Cerebellar cortex (tissue), 1 donor: ENCODE results near the gene TSPAN3.

Experiments used
- DNase-seq: peaks from one replicate; pipeline ENCODE4 v3.0.0-alpha.2; 2015; ENCODE audit warnings: low spot score

TSPAN3 gene

GRCh38 chr15:77023576-77024272 lies 47.2 kb downstream of the TSPAN3 start:
- DNase-seq, result no peak

GRCh38 chr15:77022646-77023575 lies 48.0 kb downstream of the TSPAN3 start:
- DNase-seq, result no peak

GRCh38 chr15:77021803-77022381 lies 49.0 kb downstream of the TSPAN3 start:
- DNase-seq, result no peak

GRCh38 chr15:77021088-77021481 lies 49.8 kb downstream of the TSPAN3 start:
- DNase-seq, result no peak

GRCh38 chr15:77020348-77021087 lies 50.4 kb downstream of the TSPAN3 start:
- DNase-seq, result no peak

DNA sequence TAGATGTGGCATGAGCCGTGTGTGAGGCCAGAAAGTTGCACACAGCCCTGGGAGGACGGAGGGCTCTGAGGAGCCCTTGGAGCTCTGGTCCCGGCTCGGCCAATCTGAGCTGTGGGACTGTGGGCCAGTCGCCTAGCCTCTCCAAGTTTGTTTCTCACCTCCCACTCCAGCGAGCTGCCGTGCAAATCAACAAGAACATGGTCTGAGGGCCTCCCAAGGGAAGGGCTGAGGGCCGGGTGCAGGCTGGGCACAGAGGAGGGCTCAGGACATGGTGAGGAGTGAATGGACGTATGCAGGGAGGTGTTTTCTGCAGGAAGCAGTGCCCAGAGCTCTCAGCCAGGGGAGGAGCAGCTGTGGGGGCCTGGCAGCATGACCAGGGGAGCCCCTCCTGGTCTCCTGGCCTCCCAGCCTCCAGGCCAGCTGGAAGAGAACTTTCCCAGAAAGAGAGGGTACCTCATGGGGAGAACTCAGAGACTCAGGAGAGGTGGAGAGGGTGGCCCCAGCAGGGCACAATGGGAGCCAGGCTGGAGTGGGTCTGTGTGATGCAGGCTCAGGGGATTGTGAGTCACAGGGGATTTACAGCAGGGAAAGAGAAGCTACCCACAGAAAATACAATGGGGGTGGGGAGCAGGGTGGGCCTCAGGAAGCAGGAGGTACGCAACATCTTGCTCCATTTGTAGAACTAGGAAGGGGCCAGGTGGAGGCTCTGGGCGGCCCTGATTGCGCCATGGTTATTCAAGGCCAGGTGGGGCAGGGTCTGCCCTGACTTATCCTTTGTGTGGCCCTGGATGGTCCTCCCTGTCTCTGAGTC lies 51.2 kb downstream of the TSPAN3 start:
- DNase-seq, result no peak

GRCh38 chr15:77018796-77019505 lies 52.0 kb downstream of the TSPAN3 start:
- no peak for DNase-seq

DNA sequence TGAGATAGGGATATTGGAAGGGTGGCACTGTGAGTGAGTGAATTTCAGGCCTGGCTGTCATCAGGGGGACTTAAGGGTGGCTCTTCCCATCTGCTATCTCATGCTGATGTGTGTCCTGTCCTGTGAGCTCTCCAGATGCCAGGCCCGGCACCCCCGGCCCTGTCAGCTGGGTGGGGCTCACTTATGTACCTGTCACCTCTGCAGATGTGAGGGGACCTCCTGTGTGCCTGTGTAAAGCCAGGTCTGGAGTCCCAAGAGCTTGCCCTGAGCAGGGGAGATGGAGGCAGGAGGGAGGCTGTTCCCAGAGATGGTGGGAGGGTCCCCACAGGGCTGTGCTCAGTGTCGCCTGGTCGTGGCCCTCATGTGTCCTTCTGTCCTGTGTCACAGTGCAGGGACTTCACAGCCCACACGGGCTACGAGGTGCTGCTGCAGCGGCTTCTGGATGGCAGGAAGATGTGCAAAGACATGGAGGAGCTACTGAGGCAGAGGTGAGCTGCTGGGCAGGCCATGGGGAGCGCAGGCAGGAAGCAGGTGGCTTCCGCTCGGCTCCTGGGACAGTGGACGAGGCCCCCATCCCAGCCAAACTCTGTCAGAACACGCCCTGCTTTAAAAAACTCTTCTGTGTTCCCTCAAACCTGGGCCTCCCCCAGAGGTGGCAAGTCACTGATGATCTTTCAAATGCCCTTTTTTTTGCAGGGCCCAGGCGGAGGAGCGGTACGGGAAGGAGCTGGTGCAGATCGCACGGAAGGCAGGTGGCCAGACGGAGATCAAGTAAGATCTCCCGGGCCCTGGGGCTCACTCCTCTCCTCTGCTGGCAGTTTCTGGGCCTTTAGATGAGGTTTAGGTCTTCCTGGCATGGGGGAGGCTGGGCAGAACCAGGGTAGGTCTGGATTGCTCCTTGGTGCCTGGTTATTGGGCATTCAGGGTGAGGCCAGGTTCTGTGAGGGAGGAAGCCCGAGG lies 52.9 kb downstream of the TSPAN3 start:
- no peak for DNase-seq

DNA sequence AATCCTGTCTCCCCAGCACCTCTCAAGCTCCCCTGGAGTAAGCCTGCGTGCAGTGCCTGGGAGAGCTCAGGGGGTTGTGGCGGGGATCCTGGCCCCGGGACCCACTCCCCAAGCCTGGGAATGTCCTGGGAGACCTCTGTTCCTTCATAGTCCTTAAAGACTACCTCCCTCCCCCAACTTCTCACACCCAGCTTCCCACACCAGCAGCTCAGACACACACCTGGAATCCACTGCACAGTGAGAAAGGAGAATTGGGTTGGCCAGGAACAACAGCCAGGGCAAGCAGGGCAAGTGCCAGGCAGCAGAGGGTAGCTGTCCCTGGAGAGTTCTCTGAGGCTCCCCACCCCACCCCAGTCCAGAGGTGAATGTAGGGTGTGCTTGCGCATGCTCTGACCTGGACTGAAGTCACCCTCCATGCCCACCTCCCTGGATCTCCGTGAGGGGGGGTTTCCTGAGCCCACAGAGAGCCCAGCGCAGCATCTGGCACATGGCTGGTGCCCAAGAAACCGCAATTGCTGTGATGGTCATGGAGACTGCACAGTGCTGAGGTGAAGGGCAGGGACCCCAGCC lies 53.7 kb downstream of the TSPAN3 start:
- DNase-seq, result no peak

DNA sequence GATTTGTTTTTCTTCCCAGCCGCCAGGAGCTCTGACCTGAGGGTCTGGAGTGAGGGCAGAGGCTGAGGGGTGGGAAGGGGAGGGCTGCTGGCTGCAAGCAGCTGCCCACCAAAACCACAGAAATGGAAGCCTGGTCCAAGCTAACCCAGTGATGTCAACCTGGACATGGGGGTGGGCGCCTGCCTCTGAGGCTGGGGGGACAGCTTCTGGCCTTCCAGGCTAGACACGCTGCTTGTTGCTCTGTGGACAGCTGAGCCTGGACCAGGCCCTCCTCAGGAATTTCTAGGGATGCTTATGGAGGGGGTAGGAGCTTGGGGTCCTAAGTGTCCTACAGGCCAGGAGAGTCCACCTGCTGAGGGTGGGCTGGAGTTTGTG lies 54.6 kb downstream of the TSPAN3 start:
- DNase-seq, result no peak

GRCh38 chr15:77015646-77016320 lies 55.1 kb downstream of the TSPAN3 start:
- DNase-seq, result no peak

DNA sequence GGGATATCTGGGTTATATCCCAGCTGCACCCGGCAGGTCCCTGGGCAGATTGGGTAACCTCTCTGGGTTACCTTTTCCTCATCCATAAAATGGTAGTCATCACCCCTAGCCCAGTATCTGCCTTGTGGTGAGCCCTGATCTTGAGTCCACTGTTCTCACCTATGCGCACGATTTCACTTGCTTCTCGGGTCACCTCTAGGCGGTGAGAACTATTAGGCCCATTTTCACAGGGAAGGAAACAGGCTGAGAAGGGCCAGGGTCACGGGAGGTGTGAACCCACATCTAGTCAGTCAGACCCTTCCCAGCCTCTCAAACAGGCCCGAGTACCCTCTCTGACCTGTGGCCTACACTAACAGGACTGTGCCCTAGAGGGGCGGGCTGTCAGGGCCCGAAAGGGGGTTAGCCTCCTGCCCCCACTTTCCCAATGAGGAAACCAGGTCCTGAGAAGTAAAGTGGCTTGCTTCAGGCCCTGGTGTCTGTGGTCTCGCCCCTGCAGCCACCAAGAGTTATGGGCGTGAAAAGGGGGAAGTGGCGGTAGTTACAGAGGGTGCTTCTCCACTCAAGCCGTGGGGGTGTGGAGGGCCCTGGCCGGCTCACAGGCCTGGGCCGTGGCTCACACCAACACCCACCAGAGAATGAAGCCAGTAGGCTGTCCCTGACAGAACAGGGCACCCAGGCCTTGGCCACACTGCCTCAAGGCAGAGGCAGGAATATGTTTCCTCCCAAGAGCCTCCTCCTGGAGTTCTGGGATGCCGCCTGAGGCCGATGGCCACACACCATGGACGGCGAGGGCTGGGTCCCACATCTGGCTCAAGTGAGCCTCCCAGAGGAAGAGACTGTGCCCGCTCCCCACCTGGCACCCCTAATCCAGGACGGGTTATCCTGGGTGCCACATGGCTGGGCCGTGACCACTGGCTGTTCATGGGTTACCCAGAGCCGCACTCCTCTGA lies 56.5 kb downstream of the TSPAN3 start:
- no peak for DNase-seq

- DNase-seq, result no peak
Measured at GRCh38 chr15:77013776-77014131, 57.2 kb downstream of the TSPAN3 start.

GRCh38 chr15:77012868-77013267 lies 58.0 kb downstream of the TSPAN3 start:
- DNase-seq, result no peak

DNA sequence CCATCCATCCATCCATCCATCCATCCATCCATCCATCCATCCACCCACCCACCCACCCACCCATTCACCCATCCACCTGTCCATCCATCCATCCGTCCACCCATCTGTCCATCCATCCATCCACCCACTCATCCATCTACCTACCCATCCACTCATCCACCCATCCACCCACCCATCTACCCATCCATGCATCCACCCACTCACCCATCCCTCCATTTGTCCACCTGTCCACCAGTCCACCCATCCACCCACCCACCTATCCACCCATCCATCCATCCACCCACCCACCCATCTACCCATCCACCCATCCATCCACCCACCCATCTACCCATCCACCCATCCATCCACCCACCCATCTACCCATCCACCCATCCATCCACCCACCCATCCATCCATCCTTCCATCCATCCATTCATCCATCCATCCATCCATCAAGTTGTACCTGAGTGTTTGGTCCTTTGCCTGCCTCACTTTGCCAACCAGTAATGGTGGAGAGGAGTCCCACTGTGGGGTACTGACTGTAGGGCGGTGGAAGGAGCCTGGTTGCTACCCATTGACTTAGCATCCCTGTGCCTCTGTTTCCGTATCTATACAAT lies 58.7 kb downstream of the TSPAN3 start:
- no peak for DNase-seq

DNA sequence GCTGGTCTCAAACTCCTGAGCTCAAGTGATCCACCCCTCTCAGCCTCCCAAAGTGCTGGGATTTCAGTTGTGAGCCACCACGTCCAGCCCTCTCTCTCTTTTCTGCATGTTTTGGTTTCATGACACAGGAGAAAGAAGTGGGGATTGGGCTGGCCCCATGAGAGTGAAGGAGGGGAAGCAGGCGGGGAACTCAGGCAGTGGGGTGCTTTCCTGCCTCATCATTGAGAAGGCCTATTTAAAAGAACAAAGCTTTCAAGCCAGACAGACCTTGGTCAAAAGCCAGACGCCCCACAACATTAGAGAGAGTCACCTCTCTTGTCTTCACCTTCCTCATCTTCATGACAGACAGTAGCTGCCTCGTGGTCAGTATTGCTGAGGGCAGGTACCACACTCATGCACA lies 60.1 kb downstream of the TSPAN3 start:
- DNase-seq, result no peak

DNA sequence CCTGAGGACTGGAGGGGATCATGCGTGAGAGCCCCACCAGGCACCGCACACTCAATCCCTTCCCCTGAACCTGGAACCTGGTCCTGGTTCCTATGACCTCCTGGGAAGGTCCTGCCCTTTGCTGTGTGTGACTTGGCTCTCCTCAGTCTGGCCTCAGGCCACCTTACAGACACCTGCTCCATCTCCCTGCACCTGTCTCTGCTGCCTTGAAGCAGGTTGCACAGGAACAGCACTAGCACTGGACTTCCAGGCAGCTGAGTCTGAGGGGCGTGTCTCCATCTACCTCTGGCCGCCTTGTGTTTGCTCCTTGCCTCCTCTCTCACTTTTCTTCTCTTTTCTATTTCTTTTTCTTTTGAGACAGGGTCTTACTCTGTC lies 60.6 kb downstream of the TSPAN3 start:
- DNase-seq, result no peak
